ENCODE data around the gene MINDY2.
A peak's percentile ranks its signal among the peaks of the same experiment; 100 is the strongest.
"Not testable (repeated sequence)": the region's sequence is repeated elsewhere in the genome, so short reads cannot be mapped to it uniquely, and the experiment has no call there.

The MINDY2 gene

DNA sequence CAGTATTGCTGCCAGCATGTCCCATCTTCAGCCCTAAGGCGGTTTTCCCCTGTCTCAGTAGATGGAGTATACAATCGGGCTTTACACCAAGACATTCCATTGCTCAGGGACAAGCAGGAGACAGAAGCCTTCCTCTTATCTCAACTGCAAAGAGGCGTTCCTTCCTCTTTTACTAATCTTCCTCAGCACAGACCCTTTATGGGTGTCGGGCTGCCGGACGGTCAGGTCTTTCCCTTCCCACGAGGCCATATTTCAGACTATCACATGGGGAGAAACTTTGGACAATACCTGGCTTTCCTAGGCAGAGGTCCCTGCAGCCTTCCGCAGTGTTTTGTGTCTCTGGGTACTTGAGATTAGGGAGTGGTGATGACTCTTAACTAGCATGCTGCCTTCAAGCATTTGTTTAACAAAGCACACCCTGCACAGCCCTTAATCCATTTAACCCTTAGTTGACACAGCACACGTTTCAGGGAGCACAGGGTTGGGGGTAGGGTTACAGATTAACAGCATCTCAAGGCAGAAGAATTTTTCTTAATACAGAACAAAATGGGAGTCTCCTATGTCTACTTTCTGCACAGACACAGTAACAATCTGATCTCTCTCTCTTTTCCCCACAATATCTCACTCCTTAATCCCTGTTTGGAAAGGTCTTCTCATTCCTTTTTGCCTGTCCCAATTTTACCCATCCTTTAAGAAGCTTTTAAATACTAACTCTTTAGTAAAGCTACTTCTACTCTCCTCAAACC is 62.8 kb downstream of the MINDY2 start:
- DNase-seq (ENCODE audit: low spot score): not testable (repeated sequence)

GRCh38 chr15:58839485-58839884 is 68.4 kb downstream of the MINDY2 start:
- peak; percentile 35 for DNase-seq (ENCODE audit: low spot score)

DNA sequence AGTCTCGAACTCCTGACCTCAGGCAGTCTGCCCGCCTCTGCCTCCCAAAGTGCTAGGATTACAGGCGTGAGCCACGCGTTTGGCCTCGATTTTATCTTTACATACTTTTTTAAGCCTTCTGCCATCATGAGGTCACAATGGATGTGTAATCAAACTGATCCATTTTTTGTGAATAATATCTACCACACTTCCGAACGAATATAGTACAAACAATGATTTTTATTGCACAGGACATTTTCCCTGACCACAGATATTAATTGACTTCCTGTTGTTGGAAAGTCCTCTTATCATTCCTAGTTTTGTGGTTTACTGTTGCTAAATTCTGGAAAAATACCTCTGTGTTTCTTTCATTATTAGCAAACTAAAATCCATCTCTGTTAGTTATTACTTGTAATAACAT is 68.9 kb downstream of the MINDY2 start:
- no peak for DNase-seq (ENCODE audit: low spot score)

GRCh38 chr15:58842713-58843396 is 71.8 kb downstream of the MINDY2 start:
- no peak for DNase-seq (ENCODE audit: low spot score)

DNA sequence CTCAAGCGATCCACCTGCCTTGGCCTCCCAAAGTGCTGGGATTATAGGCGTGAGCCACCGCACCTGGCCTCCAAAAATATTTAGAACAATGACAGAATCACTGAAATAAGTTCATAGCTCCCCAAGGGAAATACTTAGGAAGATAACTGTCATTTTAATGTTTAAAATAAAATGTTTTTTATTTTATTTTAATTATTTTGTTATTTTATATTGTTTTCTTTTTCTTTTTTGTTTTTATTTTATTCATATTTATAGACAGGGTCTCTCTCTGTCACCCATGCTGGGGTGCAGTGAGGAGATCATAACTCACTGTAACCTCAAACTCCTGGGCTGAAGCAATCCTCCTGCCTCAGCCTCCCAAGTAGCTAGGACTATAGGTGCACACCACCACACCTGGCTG is 80.1 kb downstream of the MINDY2 start:
- DNase-seq (ENCODE audit: low spot score): not testable (repeated sequence)

- DNase-seq (ENCODE audit: low spot score): peak; percentile 52
These were observed 81.2 kb downstream of the MINDY2 start for GRCh38 chr15:58852347-58852746.

DNA sequence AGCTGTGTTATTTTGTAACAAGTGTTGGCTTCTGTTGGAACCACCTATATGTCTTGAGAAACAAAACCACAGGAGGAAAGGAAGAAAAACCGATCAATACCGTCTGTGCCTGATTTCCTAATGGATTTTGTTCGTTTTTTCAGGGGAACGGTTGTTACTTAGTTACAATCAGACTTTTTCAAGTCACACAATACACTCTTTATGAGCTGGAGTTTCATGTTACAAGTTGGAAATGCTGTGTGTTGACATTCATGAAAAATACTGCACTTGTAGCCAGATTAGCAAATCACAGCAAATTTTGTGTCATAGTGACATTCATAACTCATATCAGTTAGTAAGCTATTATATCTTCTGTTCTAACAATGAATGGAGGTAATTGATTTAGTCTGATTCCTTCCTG is 83.5 kb downstream of the MINDY2 start:
- no peak for DNase-seq (ENCODE audit: low spot score)

DNA sequence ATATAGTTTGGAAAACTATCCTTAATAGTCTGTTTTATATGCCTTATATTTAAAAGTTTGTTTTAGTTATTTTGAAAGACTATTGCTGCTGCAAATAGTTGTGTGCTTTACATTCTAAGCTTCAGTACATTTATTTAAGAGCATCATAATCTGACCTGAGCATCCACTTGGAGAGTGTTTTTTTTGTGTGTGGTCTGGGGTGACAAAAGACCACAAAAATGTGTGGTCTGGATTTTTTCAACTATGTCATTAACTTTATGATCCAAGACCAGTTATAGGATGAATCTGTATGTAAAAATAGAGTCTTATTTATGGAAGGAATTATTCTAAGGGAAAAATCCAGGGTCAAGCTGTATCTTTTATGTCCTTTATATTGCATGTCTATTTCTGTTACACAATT is 85.0 kb downstream of the MINDY2 start:
- DNase-seq (ENCODE audit: low spot score): no peak

DNA sequence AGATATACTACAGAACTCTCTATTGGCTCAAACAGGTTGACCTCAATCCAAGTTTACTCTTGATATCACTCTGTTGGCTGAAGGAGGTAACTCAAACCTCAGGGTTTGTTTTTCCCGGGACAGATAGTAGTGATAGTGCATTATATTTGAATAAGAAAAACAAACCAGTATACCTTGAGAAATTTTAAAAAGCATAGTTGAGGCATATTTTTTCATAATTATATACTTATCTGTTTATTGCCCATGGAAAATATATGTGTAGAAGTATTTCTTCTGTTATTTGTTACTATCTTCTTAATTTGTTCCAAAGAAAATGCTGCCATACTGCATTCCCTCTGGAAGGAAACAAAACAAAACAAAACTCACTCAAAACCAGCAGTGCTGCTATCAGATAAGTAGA is 85.5 kb downstream of the MINDY2 start:
- not testable (repeated sequence) for DNase-seq (ENCODE audit: low spot score)

GRCh38 chr15:58862326-58862725 is 91.2 kb downstream of the MINDY2 start:
- no peak for DNase-seq (ENCODE audit: low spot score)

- no peak for DNase-seq (ENCODE audit: low spot score)
These were observed 93.7 kb downstream of the MINDY2 start for GRCh38 chr15:58864602-58865424.

- no peak for DNase-seq (ENCODE audit: low spot score)
These were observed 94.4 kb downstream of the MINDY2 start for GRCh38 chr15:58865425-58865880.

- DNase-seq (ENCODE audit: low spot score): no peak
These were observed 96.8 kb downstream of the MINDY2 start for GRCh38 chr15:58867926-58868325.

DNA sequence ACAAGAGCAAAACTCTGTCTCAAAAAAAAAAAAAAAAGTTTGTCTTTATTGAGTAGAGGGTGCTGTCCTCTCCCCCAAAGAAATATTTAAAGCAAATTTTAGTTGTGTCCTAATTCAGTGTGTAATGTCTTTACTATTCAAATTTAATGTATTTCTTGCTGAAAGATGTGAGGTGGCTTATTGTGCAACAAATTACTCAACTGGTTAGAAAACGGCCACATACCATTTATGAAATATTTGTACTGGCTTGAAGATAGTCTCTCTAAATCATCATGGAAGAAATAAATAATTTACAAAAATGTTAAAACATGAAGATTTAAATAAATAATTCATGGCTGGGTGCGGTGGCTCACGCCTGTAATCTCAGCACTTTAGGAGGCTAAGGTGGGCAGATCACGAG is 99.3 kb downstream of the MINDY2 start:
- no peak for DNase-seq (ENCODE audit: low spot score)

DNA sequence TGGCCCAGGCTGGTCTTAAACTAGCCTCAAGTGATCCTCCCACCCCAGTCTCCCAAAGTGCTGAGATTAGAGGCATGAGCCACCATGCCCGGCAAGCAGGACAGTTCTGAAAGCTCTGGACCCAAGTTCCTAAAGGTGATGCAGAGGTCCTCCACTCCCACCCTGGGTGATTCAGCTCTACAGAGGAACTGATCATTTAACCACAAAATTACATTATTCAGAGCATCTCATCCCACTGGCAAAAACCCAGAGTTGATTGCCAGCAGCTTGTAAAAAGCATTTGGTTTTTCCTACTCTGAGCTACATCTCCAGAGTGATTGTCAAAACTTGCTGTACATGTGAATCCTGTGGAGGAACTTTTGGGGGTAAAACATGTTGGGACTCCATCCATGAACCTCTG is 102.2 kb downstream of the MINDY2 start:
- DNase-seq (ENCODE audit: low spot score): peak; percentile 38

- DNase-seq (ENCODE audit: low spot score): no peak
These were observed 104.2 kb downstream of the MINDY2 start for GRCh38 chr15:58875343-58875742.

GRCh38 chr15:58876306-58877106 is 105.4 kb downstream of the MINDY2 start:
- DNase-seq (ENCODE audit: low spot score): no peak

GRCh38 chr15:58877999-58878825 is 107.1 kb downstream of the MINDY2 start:
- no peak for DNase-seq (ENCODE audit: low spot score)

DNA sequence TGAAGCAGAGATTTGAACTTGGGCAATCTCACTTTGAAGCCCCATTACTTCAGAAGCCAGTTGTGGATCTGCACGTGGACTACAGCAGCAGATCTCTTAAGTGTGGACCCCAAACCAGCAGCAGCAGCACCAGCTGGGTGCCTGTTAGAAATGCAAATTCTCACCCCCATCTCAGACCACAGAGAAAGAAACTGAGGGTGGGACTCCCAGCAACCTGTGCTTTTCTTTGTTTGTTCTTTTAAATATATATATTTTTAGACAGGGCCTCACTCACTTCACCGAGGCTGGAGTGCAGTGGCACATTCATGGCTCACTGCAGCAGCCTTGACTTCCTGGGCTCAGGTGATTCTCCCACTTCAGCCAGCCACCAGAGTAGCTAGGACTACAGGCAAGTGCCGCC is 109.2 kb downstream of the MINDY2 start:
- DNase-seq (ENCODE audit: low spot score): no peak

- no peak for DNase-seq (ENCODE audit: low spot score)
These were observed 111.1 kb downstream of the MINDY2 start for GRCh38 chr15:58882243-58882642.

DNA sequence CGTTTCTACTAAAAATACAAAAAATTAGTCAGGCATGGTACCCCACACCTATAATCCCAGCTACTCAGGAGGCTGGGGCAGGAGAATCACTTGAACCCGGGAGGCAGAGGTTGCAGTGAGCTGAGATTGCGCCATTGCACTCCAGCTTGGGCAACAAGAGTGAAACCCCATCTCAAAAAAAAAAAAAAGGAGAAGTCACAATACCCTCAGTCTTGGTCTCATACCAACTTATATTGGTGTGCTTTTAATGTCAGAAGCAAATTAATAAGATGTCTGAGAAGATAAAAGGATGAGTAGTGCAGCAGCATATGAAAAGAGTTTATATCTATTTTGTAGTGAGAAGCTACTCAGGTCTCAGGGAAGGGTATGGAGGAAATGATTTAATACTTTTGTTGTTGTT is 112.8 kb downstream of the MINDY2 start:
- DNase-seq (ENCODE audit: low spot score): not testable (repeated sequence)
